ENCODE measurements around the gene GKN2.

DNA sequence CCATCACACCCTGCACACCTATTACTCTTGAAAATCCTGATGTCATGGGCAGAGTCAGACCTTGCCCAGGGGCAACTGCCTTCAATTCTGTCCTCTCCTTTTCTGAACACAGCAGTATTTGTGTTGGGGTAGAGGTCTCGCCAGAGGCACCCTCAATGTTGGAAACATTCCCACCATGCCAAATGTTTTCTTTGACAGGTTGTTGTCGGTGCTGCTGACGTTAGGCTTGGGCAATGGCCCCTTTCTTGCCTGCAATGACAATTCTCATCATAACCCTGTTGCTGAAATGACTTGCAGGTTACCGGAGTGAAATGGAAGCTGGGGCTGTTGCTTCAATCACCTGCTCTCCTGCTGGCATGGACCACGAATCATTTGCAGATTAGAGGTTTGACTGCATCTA is 39.6 kb upstream of the GKN2 start:
- TF ChIP-seq ZFP30 (CRISPR knock-in tag; IDR thresholded peaks at IDR 0.05) (no peak), RARB (CRISPR knock-in tag; IDR thresholded peaks at IDR 0.05) (no peak), BACH2 (CRISPR knock-in tag; IDR thresholded peaks at IDR 0.05; ENCODE audit: borderline replicate concordance) (no peak)

Data from SK-N-SH treated with all-trans-retinoic acid at 6 μM for 48 hours (cell line).